Endothelial cell of umbilical vein (primary cell): ENCODE results near the gene RMDN3. TPM values are rescaled to one million over a fixed set of nuclear protein-coding genes. Genes with fewer than 3 reads are reported as not detected.
A peak's percentile ranks its signal among the peaks of the same experiment; 100 is the strongest.

ENCODE experiments used
- BruUV-seq: library from RNA; stranded (reverse); fragments of 400-500 nt; replicated peaks from 2 replicates; lab custom pipeline; 2021; lab: Mats Ljungman, UMichigan
- CTCF ChIA-PET: fragments of 300-600, 350-600 bp; sonication (Branson Sonifier 250); formaldehyde crosslinking; loops from one replicate; lab custom pipeline; 2021; ENCODE audit warnings: antibody characterized with exemption, inconsistent platforms; lab: Charles Lee
- POLR2A ChIA-PET: fragments of 300-600, 350-600 bp; sonication (Branson Sonifier 250); formaldehyde crosslinking; loops from one replicate; lab custom pipeline; 2021; ENCODE audit warnings: antibody characterized with exemption, inconsistent platforms; lab: Charles Lee
- DNase-seq: peaks from one replicate; pipeline ENCODE4 v3.0.0-alpha.2; 2011; ENCODE audit warnings: low read depth, low spot score
- FAIRE-seq: peaks from 2 replicates; lab custom pipeline; 2011; peaks lifted over from hg19 to GRCh38; lab: Jason Lieb, UNC
- H2AFZ ChIP-seq: 2 replicates; pipeline ENCODE4 v1.6.0; 2012; ENCODE audit warnings: low read depth, low read length, control low read depth, inconsistent platforms
- H3K27ac ChIP-seq: 2 replicates; pipeline ENCODE4 v1.5.1; 2011; ENCODE audit warnings: low read depth, mild to moderate bottlenecking, control low read depth, low read length, moderate library complexity; ENCODE audit not compliant: insufficient read depth
- H3K27me3 ChIP-seq, 2 experiments: 2 replicates each; pipeline versions ENCODE4 v1.6.0 to v1.6.1; 2011; ENCODE audit warnings: low read length in 2 of 2, mixed read lengths in 1 of 2; ENCODE audit not compliant: control insufficient read depth in 2 of 2, insufficient read depth in 2 of 2
- H3K36me3 ChIP-seq, 2 experiments: 2 replicates in 1 of 2; 3 replicates in 1 of 2; pipeline ENCODE4 v1.5.1; 2011; ENCODE audit warnings: low read length in 2 of 2, mild to moderate bottlenecking in 1 of 2, moderate library complexity in 1 of 2; ENCODE audit not compliant: control insufficient read depth in 2 of 2, insufficient read depth in 2 of 2; ENCODE audit errors: extremely low read depth in 1 of 2
- H3K4me1 ChIP-seq: 3 replicates; pipeline ENCODE4 v1.5.1; 2011; ENCODE audit warnings: mild to moderate bottlenecking, low read length; ENCODE audit not compliant: control insufficient read depth, insufficient read depth; ENCODE audit errors: extremely low read depth
- H3K4me2 ChIP-seq: 2 replicates; pipeline ENCODE4 v1.6.1; 2011; ENCODE audit warnings: low read length, control low read depth, mixed read lengths; ENCODE audit not compliant: insufficient read depth
- H3K4me3 ChIP-seq, 3 experiments: fragments of 200-600 bp in 1 of 3; sonication (generic), shearing (Covaris generic) in 1 of 3; replicated peaks in 1 of 3; 2 replicates each; pipeline ENCODE4 v1.5.1; 2011 to 2016; ENCODE audit warnings: control low read depth in 3 of 3, low read length in 3 of 3, mild to moderate bottlenecking in 2 of 3, inconsistent platforms in 1 of 3, low read depth in 1 of 3, moderate library complexity in 1 of 3; ENCODE audit not compliant: insufficient read depth in 1 of 3
- H3K79me2 ChIP-seq: 2 replicates; pipeline ENCODE4 v1.6.0; 2012; ENCODE audit warnings: low read length, inconsistent platforms; ENCODE audit not compliant: control insufficient read depth, insufficient read depth
- H3K9ac ChIP-seq: replicated peaks from 2 replicates; pipeline ENCODE3; 2011; ENCODE audit warnings: low read length, control low read depth; ENCODE audit not compliant: insufficient read depth; ENCODE audit errors: extremely low read depth
- H3K9me1 ChIP-seq: replicated peaks from 3 replicates; pipeline ENCODE4 v1.6.0; 2011; ENCODE audit warnings: mild to moderate bottlenecking, low read length; ENCODE audit not compliant: control insufficient read depth, insufficient read depth; ENCODE audit errors: extremely low read depth
- H3K9me3 ChIP-seq: replicated peaks from 2 replicates; pipeline ENCODE4 v1.5.1; 2012; ENCODE audit warnings: low read length, inconsistent platforms; ENCODE audit not compliant: control insufficient read depth, insufficient read depth
- H4K20me1 ChIP-seq: replicated peaks from 2 replicates; pipeline ENCODE3; 2011; ENCODE audit warnings: mild to moderate bottlenecking, low read length; ENCODE audit not compliant: control insufficient read depth, insufficient read depth; ENCODE audit errors: extremely low read depth
- CTCF ChIP-seq, 2 donors: IDR thresholded peaks; 1 replicate in 1 of 2; 2 replicates in 1 of 2; pipeline ENCODE4 v1.5.1; 2011; ENCODE audit warnings: low read length in 2 of 2, mild to moderate bottlenecking in 2 of 2, moderate library complexity in 2 of 2, control low read depth in 1 of 2, inconsistent platforms in 1 of 2, low read depth in 1 of 2; ENCODE audit not compliant: insufficient read depth in 1 of 2; ENCODE audit errors: extremely low read depth in 1 of 2
- EZH2 ChIP-seq: IDR thresholded peaks from 2 replicates; pipeline ENCODE4 v1.6.1; 2012; ENCODE audit warnings: borderline replicate concordance, low read depth, mild to moderate bottlenecking, moderate library complexity, low read length, inconsistent platforms; ENCODE audit not compliant: severe bottlenecking
- FOS ChIP-seq: IDR thresholded peaks from 2 replicates; pipeline ENCODE4 v1.6.1; 2011; ENCODE audit warnings: mild to moderate bottlenecking, low read length, moderate library complexity, borderline replicate concordance; ENCODE audit not compliant: insufficient read depth
- MYC ChIP-seq: IDR thresholded peaks from one replicate; pipeline ENCODE4 v1.6.1; 2011; ENCODE audit warnings: mild to moderate bottlenecking, low read depth, low read length
- POLR2A ChIP-seq: IDR thresholded peaks from 2 replicates; pipeline ENCODE4 v1.6.1; 2012; ENCODE audit warnings: low read depth, mild to moderate bottlenecking, control low read depth, low read length
- POLR2AphosphoS5 ChIP-seq: IDR thresholded peaks from 2 replicates; pipeline ENCODE4 v1.6.1; 2012; ENCODE audit warnings: low read depth, mild to moderate bottlenecking, control low read depth, low read length, moderate library complexity; ENCODE audit not compliant: insufficient read depth
- dilution Hi-C: fragments of 300-500 bp; cut with MboI; formaldehyde crosslinking; loops from one replicate; pipeline ENCODE4 v1.15.0; 2019; ENCODE audit warnings: low sequenced_read_pairs; ENCODE audit not compliant: extremely low pct_ligation_motif_present
- intact Hi-C: fragments of 100-400 bp; cut with micrococcal nuclease; formaldehyde crosslinking; loops from one replicate; pipeline ENCODE4 v1.10.0; 2022
- polyA plus RNA-seq, 4 experiments: library from polyadenylated mRNA; depleted of rRNA in 3 of 4; stranded (reverse) in 3 of 4; unstranded in 1 of 4; fragments of >200 nt; gene quantifications; 2 replicates each; pipeline versions ENCODE4 v1.2.1 to v1.2.3, GENCODE V29; 2011 to 2012; ENCODE audit warnings: missing spikeins in 1 of 4
- total RNA-seq: library from RNA; stranded (reverse); gene quantifications from 2 replicates; pipeline ENCODE4 v1.2.3, GENCODE V29; 2021
- TF ChIP-seq, protein P1 (sequence below): IDR thresholded peaks from 2 replicates; pipeline ENCODE4 v1.6.1; 2011; ENCODE audit not compliant: insufficient read depth, insufficient read length

RMDN3 gene
- total and polyA plus RNA-seq, 2 donors (not counting 3 experiments of a cell fraction or from before 2014, with no cell fraction given): 20.1 to 37.2 TPM

- ChIA-PET CTCF (interaction anchor here (0.8 to 2.7 kb wide), 10 partner anchors 10 to 335 kb away, joined by 3 to 22 read pairs (median 6); partner anchors contain the start of gene VPS18), POLR2A (interaction anchor here (0.8 kb wide), 1 partner anchor 22 kb away, joined by 6 read pairs; no protein-coding TSS in a partner anchor)
- Histone ChIP-seq H3K9me3 (no peaks in the 10 kb centered on the region), H3K36me3 (peaks cover 0 to 7% of the 10 kb centered on the region in 2 experiments), H3K9me1 (no peaks in the 10 kb centered on the region), H4K20me1 (no peaks in the 10 kb centered on the region), H3K4me1 (peaks cover 35% of the 10 kb centered on the region), H3K4me3 (no peak overlapping the region), H3K27ac (peak overlapping the region; percentile 46), H3K27me3 (no peaks in the 10 kb centered on the region), H3K79me2 (no peaks in the 10 kb centered on the region), H2AFZ (peak overlapping the region; percentile 57), H3K4me2 (peak overlapping the region; percentile 57), H3K9ac (peak overlapping the region; percentile 24)
- no peak for TF ChIP-seq MYC
- TF ChIP-seq CTCF (IDR thresholded peaks at IDR 0.05; ENCODE audit: extremely low read depth in 1 of 2, insufficient read depth in 1 of 2, low read depth in 1 of 2, low read length in 2 of 2): peak; percentile 21 to 25
- no peak for TF ChIP-seq EZH2
- TF ChIP-seq, protein P1, sequence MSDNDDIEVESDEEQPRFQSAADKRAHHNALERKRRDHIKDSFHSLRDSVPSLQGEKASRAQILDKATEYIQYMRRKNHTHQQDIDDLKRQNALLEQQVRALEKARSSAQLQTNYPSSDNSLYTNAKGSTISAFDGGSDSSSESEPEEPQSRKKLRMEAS: no peak
- no peak for TF ChIP-seq POLR2AphosphoS5
- no peak for TF ChIP-seq POLR2A
- TF ChIP-seq FOS: no peak
- intact Hi-C loops (loop anchor here (1.0 to 2.0 kb wide), 4 partner anchors 13 to 39 kb away; partner anchors contain the start of genes DNAJC17, RMDN3 and ZFYVE19), dilution Hi-C loops (no loop called here)
- DNase-seq (peak; percentile 41), FAIRE-seq (peak; percentile 77)
- no TSS peak for BruUV-seq
Observed at GRCh38 chr15:40768521-40769273, 13.6 kb upstream of the RMDN3 start.
